ENCODE data around the gene TRIM24.

Gene TRIM24

GRCh38 chr7:138556771-138557484 is 96.9 kb downstream of the TRIM24 start:
- DNase-seq (ENCODE audit: low spot score in 2 of 2) (no peak), ATAC-seq (replicated peaks; ENCODE audit: extremely low read depth, poor library complexity, severe bottlenecking) (no peak)
- Mint-ChIP-seq H3K36me3 (ENCODE audit: insufficient read depth) (peaks cover 27% of the 10 kb centered on the region), H3K9me3 (peaks cover 5% of the 10 kb centered on the region), H3K4me3 (no peak overlapping the region), H3K27me3 (no peaks in the 10 kb centered on the region), H3K4me1 (no peaks in the 10 kb centered on the region), H3K27ac (ENCODE audit: low read depth) (no peak overlapping the region)

DNA sequence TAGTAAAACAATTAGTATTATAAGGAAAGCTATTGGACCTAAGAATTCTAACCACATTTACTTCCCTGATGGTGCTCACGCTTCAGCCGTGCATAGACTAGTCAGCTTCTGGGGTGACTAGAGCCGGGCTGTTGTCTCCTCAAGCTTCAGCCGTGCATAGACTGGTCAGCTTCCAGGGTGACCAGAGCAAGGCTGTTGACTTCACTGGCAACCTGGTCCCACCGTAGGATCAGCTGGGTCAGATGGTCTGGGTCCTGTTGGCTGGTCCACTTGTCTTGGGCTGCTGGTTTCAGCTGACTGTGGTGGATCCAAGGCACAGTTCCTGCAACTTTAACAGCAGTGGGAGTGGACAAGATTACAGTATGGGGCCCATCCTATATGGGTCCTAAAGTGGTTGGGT is 99.4 kb downstream of the TRIM24 start:
- Mint-ChIP-seq H3K4me1 (no peaks in the 10 kb centered on the region), H3K9me3 (peaks cover 13% of the 10 kb centered on the region), H3K36me3 (ENCODE audit: insufficient read depth) (peaks cover 20% of the 10 kb centered on the region), H3K27ac (ENCODE audit: low read depth) (no peak overlapping the region), H3K4me3 (no peak overlapping the region), H3K27me3 (no peaks in the 10 kb centered on the region)
- DNase-seq (ENCODE audit: low spot score in 2 of 2) (no peak), ATAC-seq (replicated peaks; ENCODE audit: extremely low read depth, poor library complexity, severe bottlenecking) (no peak)

DNA sequence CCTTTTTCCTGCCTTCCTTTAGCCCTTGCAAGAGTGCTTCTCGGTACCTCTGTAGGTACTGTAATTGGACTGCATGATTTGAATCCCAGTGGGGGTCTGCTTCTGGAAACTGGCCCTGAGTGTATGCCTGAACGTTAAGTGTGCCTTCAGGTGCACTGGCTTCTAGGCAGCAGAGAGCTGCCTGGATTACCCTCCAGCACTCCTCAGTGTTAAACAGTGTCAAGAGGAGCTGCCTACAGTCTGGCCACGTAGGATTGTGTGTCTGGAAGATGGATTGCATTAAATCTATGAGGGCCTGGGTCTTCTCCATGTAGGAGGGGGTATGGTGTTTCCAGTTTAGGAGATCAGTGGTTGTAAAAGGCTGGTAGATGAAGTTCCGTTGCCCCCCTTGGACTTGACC is 103.7 kb downstream of the TRIM24 start:
- H3K4me1 Mint-ChIP-seq: no peaks in the 10 kb centered on the region
- no peak overlapping the region for H3K27ac Mint-ChIP-seq (ENCODE audit: low read depth)
- H3K27me3 Mint-ChIP-seq: no peaks in the 10 kb centered on the region
- H3K4me3 Mint-ChIP-seq: no peak overlapping the region
- ATAC-seq (replicated peaks; ENCODE audit: extremely low read depth, poor library complexity, severe bottlenecking): no peak
- peaks cover 22% of the 10 kb centered on the region for H3K9me3 Mint-ChIP-seq
- DNase-seq (ENCODE audit: low spot score in 2 of 2): no peak
- peaks cover 12% of the 10 kb centered on the region for H3K36me3 Mint-ChIP-seq (ENCODE audit: insufficient read depth)

DNA sequence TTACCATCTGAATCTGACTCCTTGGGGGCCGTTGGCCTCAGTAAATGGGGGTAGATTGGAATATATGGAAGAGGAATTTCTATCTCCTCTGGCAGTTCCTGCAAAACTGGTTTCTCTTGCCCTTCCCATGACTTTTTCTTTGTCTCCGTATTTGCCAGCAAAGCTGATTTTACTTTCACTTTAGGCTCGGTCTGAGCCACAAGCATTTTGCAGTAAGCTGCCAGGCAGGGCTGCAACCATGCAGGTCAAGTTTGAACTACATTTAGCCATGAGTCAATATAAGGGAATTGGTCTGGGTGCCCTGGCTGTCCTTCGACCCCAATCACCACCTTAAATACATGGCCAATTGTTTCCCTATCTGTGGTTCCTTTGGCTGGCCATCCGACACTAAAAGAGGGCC is 104.3 kb downstream of the TRIM24 start:
- no peak overlapping the region for H3K4me3 Mint-ChIP-seq
- H3K36me3 Mint-ChIP-seq (ENCODE audit: insufficient read depth): peaks cover 17% of the 10 kb centered on the region
- no peak overlapping the region for H3K27ac Mint-ChIP-seq (ENCODE audit: low read depth)
- peaks cover 22% of the 10 kb centered on the region for H3K9me3 Mint-ChIP-seq
- no peaks in the 10 kb centered on the region for H3K4me1 Mint-ChIP-seq
- DNase-seq (ENCODE audit: low spot score in 2 of 2): no peak
- ATAC-seq (replicated peaks; ENCODE audit: extremely low read depth, poor library complexity, severe bottlenecking): no peak
- H3K27me3 Mint-ChIP-seq: no peaks in the 10 kb centered on the region

DNA sequence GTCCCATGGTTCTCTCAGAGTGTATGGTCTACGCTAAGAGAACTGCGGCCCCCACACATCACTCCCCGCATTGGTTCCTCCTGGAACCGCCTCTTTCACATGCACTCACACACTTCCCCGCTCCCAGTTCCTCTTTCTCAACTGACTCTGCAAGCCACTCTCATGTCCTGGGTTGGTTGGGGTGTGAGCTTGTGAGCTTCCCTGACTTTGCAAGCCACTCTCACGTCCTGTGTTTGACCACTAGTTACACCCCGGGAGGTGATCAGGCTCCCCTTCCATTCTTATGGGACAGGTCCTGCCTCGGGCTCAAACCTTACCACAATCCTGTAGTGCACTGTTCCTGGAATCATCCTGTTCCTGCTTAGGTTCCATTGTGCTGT is 105.0 kb downstream of the TRIM24 start:
- DNase-seq (ENCODE audit: low spot score in 2 of 2): no peak
- ATAC-seq (replicated peaks; ENCODE audit: extremely low read depth, poor library complexity, severe bottlenecking): no peak
- peaks cover 22% of the 10 kb centered on the region for H3K9me3 Mint-ChIP-seq
- H3K27ac Mint-ChIP-seq (ENCODE audit: low read depth): no peak overlapping the region
- no peaks in the 10 kb centered on the region for H3K27me3 Mint-ChIP-seq
- no peak overlapping the region for H3K4me3 Mint-ChIP-seq
- no peaks in the 10 kb centered on the region for H3K4me1 Mint-ChIP-seq
- peaks cover 21% of the 10 kb centered on the region for H3K36me3 Mint-ChIP-seq (ENCODE audit: insufficient read depth)

- ATAC-seq (replicated peaks; ENCODE audit: extremely low read depth, poor library complexity, severe bottlenecking): no peak
- Mint-ChIP-seq H3K36me3 (ENCODE audit: insufficient read depth) (peaks cover 25% of the 10 kb centered on the region), H3K4me1 (no peaks in the 10 kb centered on the region), H3K9me3 (peaks cover 22% of the 10 kb centered on the region), H3K4me3 (no peak overlapping the region), H3K27me3 (no peaks in the 10 kb centered on the region), H3K27ac (ENCODE audit: low read depth) (no peak overlapping the region)
- no peak for DNase-seq (ENCODE audit: low spot score in 2 of 2)
Measured at GRCh38 chr7:138565451-138566114, 105.5 kb downstream of the TRIM24 start.

GRCh38 chr7:138568655-138569054 is 108.6 kb downstream of the TRIM24 start:
- peaks cover 27% of the 10 kb centered on the region for H3K36me3 Mint-ChIP-seq (ENCODE audit: insufficient read depth)
- no peaks in the 10 kb centered on the region for H3K27me3 Mint-ChIP-seq
- H3K4me1 Mint-ChIP-seq: no peaks in the 10 kb centered on the region
- no peak overlapping the region for H3K27ac Mint-ChIP-seq (ENCODE audit: low read depth)
- H3K9me3 Mint-ChIP-seq: peaks cover 12% of the 10 kb centered on the region
- no peak overlapping the region for H3K4me3 Mint-ChIP-seq
- DNase-seq (ENCODE audit: low spot score in 2 of 2) (no peak), ATAC-seq (replicated peaks; ENCODE audit: extremely low read depth, poor library complexity, severe bottlenecking) (no peak)

DNA sequence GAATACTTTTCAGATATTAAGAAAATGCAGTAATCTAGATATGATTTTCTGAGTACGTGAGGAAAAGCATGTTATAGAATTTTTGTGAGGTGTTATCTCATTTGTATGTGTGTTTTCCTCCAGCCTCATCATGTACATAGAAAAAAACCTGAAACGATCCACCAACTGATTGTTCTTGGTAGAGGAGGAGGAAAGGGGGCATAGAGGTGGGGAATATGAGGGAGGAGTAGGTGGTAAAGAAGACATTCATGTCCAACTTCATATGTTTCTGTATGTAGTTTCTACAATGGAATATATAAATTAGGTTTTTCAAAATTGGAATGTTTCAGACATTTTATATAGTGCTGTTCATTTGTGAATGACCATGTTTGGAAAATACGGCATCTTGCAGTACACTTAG is 109.4 kb downstream of the TRIM24 start:
- Mint-ChIP-seq H3K9me3 (peaks cover 9% of the 10 kb centered on the region), H3K4me3 (no peak overlapping the region), H3K27ac (ENCODE audit: low read depth) (no peak overlapping the region), H3K27me3 (no peaks in the 10 kb centered on the region), H3K36me3 (ENCODE audit: insufficient read depth) (peaks cover 24% of the 10 kb centered on the region), H3K4me1 (no peaks in the 10 kb centered on the region)
- no peak for ATAC-seq (replicated peaks; ENCODE audit: extremely low read depth, poor library complexity, severe bottlenecking)
- no peak for DNase-seq (ENCODE audit: low spot score in 2 of 2)

GRCh38 chr7:138570715-138571114 is 110.7 kb downstream of the TRIM24 start:
- H3K9me3 Mint-ChIP-seq: no peaks in the 10 kb centered on the region
- H3K36me3 Mint-ChIP-seq (ENCODE audit: insufficient read depth): peaks cover 21% of the 10 kb centered on the region
- no peak overlapping the region for H3K4me3 Mint-ChIP-seq
- H3K27me3 Mint-ChIP-seq: no peaks in the 10 kb centered on the region
- DNase-seq (ENCODE audit: low spot score in 2 of 2): no peak
- no peak overlapping the region for H3K27ac Mint-ChIP-seq (ENCODE audit: low read depth)
- ATAC-seq (replicated peaks; ENCODE audit: extremely low read depth, poor library complexity, severe bottlenecking): no peak
- no peaks in the 10 kb centered on the region for H3K4me1 Mint-ChIP-seq

DNA sequence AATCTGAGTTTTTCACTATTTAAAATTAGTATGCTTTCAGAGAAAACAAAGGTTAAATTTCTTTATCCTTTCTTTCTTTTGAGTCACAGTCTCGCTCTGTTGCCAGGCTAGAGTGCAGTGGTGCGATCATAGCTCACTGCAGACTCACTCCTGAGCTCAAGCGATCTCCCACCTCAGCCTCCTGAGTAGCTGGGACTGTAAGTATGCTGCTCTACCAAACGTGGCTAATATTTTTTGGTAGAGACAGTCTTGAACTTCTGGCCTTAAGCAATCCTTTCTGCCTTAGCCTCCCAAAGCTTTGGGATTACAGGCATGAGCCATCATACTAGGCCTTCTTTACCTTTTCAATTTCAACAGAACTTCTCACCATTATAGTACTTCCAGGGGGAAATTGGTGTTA is 113.7 kb downstream of the TRIM24 start:
- Mint-ChIP-seq H3K4me1 (no peaks in the 10 kb centered on the region), H3K9me3 (no peaks in the 10 kb centered on the region), H3K27me3 (no peaks in the 10 kb centered on the region), H3K36me3 (ENCODE audit: insufficient read depth) (peaks cover 33% of the 10 kb centered on the region), H3K27ac (ENCODE audit: low read depth) (no peak overlapping the region), H3K4me3 (no peak overlapping the region)
- no peak for DNase-seq (ENCODE audit: low spot score in 2 of 2)
- ATAC-seq (replicated peaks; ENCODE audit: extremely low read depth, poor library complexity, severe bottlenecking): no peak

DNA sequence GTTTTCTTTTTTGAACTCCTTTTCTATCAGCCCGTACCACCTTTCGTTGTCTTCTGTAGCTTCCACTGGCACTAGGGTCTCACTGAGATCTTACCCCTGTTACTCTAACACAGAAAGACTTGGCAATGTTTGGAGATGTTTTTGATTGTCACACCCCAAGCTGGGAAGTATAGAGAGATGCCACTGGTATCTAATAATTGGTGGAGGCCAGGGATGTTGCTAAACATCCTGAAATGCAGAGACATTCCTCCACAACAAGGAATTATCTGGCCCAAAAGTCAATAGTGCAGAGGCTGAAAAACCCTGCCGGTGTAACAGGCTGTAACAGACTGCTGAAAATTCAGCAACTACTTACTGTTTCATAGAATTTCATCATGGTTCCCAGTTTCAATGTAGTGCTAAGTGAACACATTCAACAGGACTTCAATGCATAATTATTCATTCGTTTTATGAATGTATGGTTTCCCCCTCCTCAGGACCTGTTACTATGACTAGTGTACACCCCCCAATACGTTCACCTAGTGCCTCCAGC is 115.9 kb downstream of the TRIM24 start:
- Mint-ChIP-seq H3K27ac (ENCODE audit: low read depth) (no peak overlapping the region), H3K4me1 (no peaks in the 10 kb centered on the region), H3K27me3 (no peaks in the 10 kb centered on the region), H3K4me3 (no peak overlapping the region), H3K36me3 (ENCODE audit: insufficient read depth) (peaks cover 26% of the 10 kb centered on the region), H3K9me3 (no peaks in the 10 kb centered on the region)
- DNase-seq (ENCODE audit: low spot score in 2 of 2) (no peak), ATAC-seq (replicated peaks; ENCODE audit: extremely low read depth, poor library complexity, severe bottlenecking) (no peak)

DNA sequence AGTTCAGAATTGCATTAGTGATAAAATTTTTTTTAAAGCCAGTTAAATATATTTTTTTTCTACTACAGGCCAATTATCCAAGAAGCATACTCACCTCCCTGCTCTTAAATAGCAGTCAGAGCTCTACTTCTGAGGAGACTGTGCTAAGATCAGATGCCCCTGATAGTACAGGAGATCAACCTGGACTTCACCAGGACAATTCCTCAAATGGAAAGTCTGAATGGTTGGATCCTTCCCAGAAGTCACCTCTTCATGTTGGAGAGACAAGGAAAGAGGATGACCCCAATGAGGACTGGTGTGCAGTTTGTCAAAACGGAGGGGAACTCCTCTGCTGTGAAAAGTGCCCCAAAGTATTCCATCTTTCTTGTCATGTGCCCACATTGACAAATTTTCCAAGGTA is 119.1 kb downstream of the TRIM24 start:
- DNase-seq (ENCODE audit: low spot score in 2 of 2): no peak
- no peaks in the 10 kb centered on the region for H3K9me3 Mint-ChIP-seq
- H3K4me1 Mint-ChIP-seq: no peaks in the 10 kb centered on the region
- ATAC-seq (replicated peaks; ENCODE audit: extremely low read depth, poor library complexity, severe bottlenecking): no peak
- no peak overlapping the region for H3K27ac Mint-ChIP-seq (ENCODE audit: low read depth)
- peaks cover 38% of the 10 kb centered on the region for H3K36me3 Mint-ChIP-seq (ENCODE audit: insufficient read depth)
- H3K27me3 Mint-ChIP-seq: no peaks in the 10 kb centered on the region
- no peak overlapping the region for H3K4me3 Mint-ChIP-seq

- DNase-seq (ENCODE audit: low spot score in 2 of 2) (no peak), ATAC-seq (replicated peaks; ENCODE audit: extremely low read depth, poor library complexity, severe bottlenecking) (no peak)
- Mint-ChIP-seq H3K27ac (ENCODE audit: low read depth) (no peak overlapping the region), H3K4me1 (no peaks in the 10 kb centered on the region), H3K27me3 (no peaks in the 10 kb centered on the region), H3K9me3 (no peaks in the 10 kb centered on the region), H3K36me3 (ENCODE audit: insufficient read depth) (peaks cover 38% of the 10 kb centered on the region), H3K4me3 (no peak overlapping the region)
Measured at GRCh38 chr7:138579671-138580070, 119.6 kb downstream of the TRIM24 start.
